PC-3 (cell line): ENCODE measurements around the gene RIPOR3. TPM values are rescaled to one million over a fixed set of nuclear protein-coding genes. Genes with fewer than 3 reads are reported as not detected.

Experiments
- ATAC-seq: fragments of 200-7000 bp; cut with Tn5 transposase; 2 replicates; pipeline ENCODE4 v1.9.1; 2020; ENCODE audit warnings: mild to moderate bottlenecking, moderate library complexity
- BruUV-seq: library from RNA; stranded (reverse); fragments of 400-500 nt; replicated peaks from 2 replicates; lab custom pipeline; 2021; lab: Mats Ljungman, UMichigan
- CTCF ChIA-PET: fragments of 300-600 bp; sonication (Branson Sonifier 250); formaldehyde crosslinking; loops from one replicate; lab custom pipeline; 2022; ENCODE audit warnings: antibody characterized with exemption; lab: Charles Lee
- POLR2A ChIA-PET: fragments of 300-600 bp; sonication (Branson Sonifier 250); formaldehyde crosslinking; loops from one replicate; lab custom pipeline; 2022; ENCODE audit warnings: antibody characterized with exemption; ENCODE audit not compliant: unreplicated experiment; lab: Charles Lee
- DNase-seq: peaks from one replicate; pipeline ENCODE4 v3.0.0-alpha.2; 2015
- H2AFZ ChIP-seq: fragments of 300-600 bp; sonication (generic); 2 replicates; pipeline ENCODE4 v1.6.0; 2016; ENCODE audit warnings: antibody characterized with exemption, low read length
- H3F3A ChIP-seq: fragments of 300-600 bp; sonication (generic); one replicate; pipeline ENCODE4 v1.6.0; 2017; ENCODE audit warnings: antibody characterized with exemption, low read length, control low read depth, mild to moderate bottlenecking; ENCODE audit not compliant: unreplicated experiment
- H3K27ac ChIP-seq: fragments of 300-600 bp; sonication (generic); 2 replicates; pipeline ENCODE4 v1.5.1; 2016; ENCODE audit warnings: mild to moderate bottlenecking, low read length
- H3K27me3 ChIP-seq: fragments of 300-600 bp; sonication (generic); 2 replicates; pipeline ENCODE4 v1.6.1; 2016; ENCODE audit warnings: low read length, mixed read lengths
- H3K36me3 ChIP-seq: fragments of 300-600 bp; sonication (generic); 2 replicates; pipeline ENCODE4 v1.6.1; 2016; ENCODE audit warnings: low read depth, mixed run types, low read length, mixed read lengths
- H3K4me1 ChIP-seq: fragments of 300-600 bp; sonication (generic); 2 replicates; pipeline ENCODE4 v1.5.1; 2016; ENCODE audit warnings: low read length; ENCODE audit not compliant: insufficient read depth
- H3K4me2 ChIP-seq: fragments of 300-600 bp; sonication (generic); 2 replicates; pipeline ENCODE4 v1.6.0; 2016; ENCODE audit warnings: low read length
- H3K4me3 ChIP-seq: fragments of 300-600 bp; sonication (generic); 2 replicates; pipeline ENCODE4 v1.5.1; 2016; ENCODE audit warnings: mild to moderate bottlenecking, low read length, mixed read lengths
- H3K79me2 ChIP-seq: fragments of 300-600 bp; sonication (generic); 2 replicates; pipeline ENCODE4 v1.6.1; 2017; ENCODE audit warnings: low read length, mixed read lengths
- H3K9ac ChIP-seq: fragments of 300-600 bp; sonication (generic); 2 replicates; pipeline ENCODE4 v1.6.0; 2016; ENCODE audit warnings: mild to moderate bottlenecking, low read length
- H3K9me2 ChIP-seq: fragments of 300-600 bp; sonication (generic); replicated peaks from 2 replicates; pipeline ENCODE4 v1.6.1; 2016; ENCODE audit warnings: mixed run types, low read length, mixed read lengths
- H3K9me3 ChIP-seq: fragments of 300-600 bp; sonication (generic); 2 replicates; pipeline ENCODE4 v1.6.1; 2016; ENCODE audit warnings: low read length, mixed read lengths
- H4K20me1 ChIP-seq: fragments of 300-600 bp; sonication (generic); 2 replicates; pipeline ENCODE4 v1.6.1; 2016; ENCODE audit warnings: low read length, mixed read lengths
- EZH2 ChIP-seq: fragments of 300-600 bp; sonication (generic); IDR thresholded peaks from one replicate; pipeline ENCODE4 v1.6.1; 2017; ENCODE audit warnings: antibody characterized with exemption, mild to moderate bottlenecking, low read length; ENCODE audit not compliant: unreplicated experiment
- EZH2phosphoT487 ChIP-seq: fragments of 300-600 bp; sonication (generic); IDR thresholded peaks from 2 replicates; pipeline ENCODE4 v1.6.1; 2018; ENCODE audit warnings: mild to moderate bottlenecking, antibody characterized with exemption, low read length, borderline replicate concordance
- intact Hi-C: fragments of 100-400 bp; cut with micrococcal nuclease; formaldehyde crosslinking; loops from 2 replicates; pipeline ENCODE4 v1.9.0; 2023
- total RNA-seq: library from RNA; depleted of rRNA; stranded (reverse); fragments of >200 nt; gene quantifications from 2 replicates; pipeline ENCODE4 v1.2.3, GENCODE V29; 2014
- TF ChIP-seq, protein P1 (sequence below): fragments of 300-600 bp; sonication (generic); conservative IDR thresholded peaks from 2 replicates; pipeline ENCODE4 v1.5.1; 2017; ENCODE audit warnings: antibody characterized with exemption, low read depth, mild to moderate bottlenecking, low read length

Gene RIPOR3
- total RNA-seq, 1 experiment from 2014 or later: 0.04 TPM

DNA sequence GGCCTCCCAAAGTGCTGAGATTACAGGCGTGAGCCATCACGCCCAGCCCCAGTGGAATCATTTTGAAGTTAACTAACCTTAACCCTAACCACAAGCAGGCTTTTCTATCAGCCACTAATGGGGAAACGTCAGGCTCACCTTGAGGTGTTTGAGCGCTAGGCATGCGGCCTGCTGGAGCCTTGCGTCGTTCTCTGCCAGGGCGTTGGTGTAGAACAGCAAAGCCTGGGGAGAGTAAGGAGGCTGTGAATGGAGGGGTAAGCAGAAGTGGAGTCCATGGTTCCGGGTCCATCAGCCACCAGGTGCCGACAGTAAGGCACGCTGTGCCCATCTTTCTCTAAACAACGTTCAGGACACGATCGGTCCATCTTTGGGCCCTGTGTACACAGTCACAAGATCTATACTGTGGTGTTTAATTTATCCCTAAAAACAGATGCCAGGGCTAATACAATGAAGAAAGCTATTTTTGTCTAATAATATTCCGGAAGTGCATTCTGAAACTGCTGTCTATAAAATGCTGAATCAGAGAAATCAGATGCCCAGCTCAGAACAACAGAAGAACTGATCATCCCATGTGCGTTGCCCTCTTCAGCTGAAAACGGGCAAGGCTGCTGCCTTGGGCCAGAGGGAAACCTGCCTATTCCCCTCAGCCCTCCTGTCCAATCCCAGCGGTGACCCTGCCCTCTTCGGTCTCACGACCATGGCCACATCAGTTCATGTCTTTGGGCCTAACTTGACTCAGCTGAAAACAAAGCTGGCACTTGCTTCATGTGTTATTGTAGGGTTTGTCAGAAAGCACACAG lies 101.6 kb downstream of the RIPOR3 start:
- H3K9me2 ChIP-seq: no peaks in the 10 kb centered on the region
- ChIA-PET POLR2A (no interaction called here), CTCF (no interaction called here)
- no peak for DNase-seq
- H3K79me2 ChIP-seq: no peaks in the 10 kb centered on the region
- H3K36me3 ChIP-seq: no peaks in the 10 kb centered on the region
- no peaks in the 10 kb centered on the region for H3F3A ChIP-seq
- no TSS peak for BruUV-seq
- ATAC-seq: no peak
- H3K4me2 ChIP-seq: no peak overlapping the region
- no peak overlapping the region for H3K4me3 ChIP-seq
- H4K20me1 ChIP-seq: no peaks in the 10 kb centered on the region
- H2AFZ ChIP-seq: no peak overlapping the region
- no peaks in the 10 kb centered on the region for H3K27me3 ChIP-seq
- intact Hi-C loops: no loop called here
- TF ChIP-seq EZH2phosphoT487 (no peak), EZH2 (no peak)
- TF ChIP-seq, protein P1, sequence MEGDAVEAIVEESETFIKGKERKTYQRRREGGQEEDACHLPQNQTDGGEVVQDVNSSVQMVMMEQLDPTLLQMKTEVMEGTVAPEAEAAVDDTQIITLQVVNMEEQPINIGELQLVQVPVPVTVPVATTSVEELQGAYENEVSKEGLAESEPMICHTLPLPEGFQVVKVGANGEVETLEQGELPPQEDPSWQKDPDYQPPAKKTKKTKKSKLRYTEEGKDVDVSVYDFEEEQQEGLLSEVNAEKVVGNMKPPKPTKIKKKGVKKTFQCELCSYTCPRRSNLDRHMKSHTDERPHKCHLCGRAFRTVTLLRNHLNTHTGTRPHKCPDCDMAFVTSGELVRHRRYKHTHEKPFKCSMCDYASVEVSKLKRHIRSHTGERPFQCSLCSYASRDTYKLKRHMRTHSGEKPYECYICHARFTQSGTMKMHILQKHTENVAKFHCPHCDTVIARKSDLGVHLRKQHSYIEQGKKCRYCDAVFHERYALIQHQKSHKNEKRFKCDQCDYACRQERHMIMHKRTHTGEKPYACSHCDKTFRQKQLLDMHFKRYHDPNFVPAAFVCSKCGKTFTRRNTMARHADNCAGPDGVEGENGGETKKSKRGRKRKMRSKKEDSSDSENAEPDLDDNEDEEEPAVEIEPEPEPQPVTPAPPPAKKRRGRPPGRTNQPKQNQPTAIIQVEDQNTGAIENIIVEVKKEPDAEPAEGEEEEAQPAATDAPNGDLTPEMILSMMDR: no peak
- H3K27ac ChIP-seq: no peak overlapping the region
- no peak overlapping the region for H3K9ac ChIP-seq
- H3K4me1 ChIP-seq: no peaks in the 10 kb centered on the region
- H3K9me3 ChIP-seq: no peaks in the 10 kb centered on the region

DNA sequence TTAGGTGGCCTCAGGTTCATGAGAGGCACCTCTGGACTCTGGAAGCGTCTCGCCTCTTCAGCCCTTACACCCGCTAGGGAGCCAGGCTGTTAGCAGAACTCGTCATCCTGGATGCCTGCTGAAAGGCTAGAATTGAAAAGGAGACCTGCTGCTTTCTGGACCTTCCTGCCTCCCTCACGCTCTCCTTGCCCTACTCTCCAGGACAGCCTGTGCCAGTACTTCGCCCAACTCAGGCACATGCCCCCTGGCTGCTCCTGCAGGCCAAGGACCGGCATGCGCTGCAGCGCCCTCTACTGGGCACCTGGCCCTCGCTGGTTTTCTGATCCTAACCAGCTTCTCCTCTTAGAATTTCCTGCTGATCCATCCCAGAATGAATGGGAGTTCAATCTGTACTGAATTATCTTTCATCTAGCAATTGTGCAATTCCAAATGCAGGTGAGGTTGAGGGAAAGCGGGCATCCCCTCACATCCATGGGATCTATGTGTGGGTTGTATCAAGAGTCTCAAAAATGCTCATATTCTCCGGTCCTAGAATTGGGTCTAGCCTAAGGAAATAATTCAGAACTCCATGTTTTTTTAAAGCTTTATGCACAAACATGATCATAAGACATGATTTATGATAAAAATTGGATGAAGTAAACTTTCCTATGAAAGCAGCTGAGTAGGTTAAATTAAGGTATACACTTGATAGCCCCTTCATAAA lies 103.2 kb downstream of the RIPOR3 start:
- H3K4me2 ChIP-seq: no peak overlapping the region
- H2AFZ ChIP-seq: no peak overlapping the region
- H3K27me3 ChIP-seq: no peaks in the 10 kb centered on the region
- H3K36me3 ChIP-seq: peaks cover 10% of the 10 kb centered on the region
- no peaks in the 10 kb centered on the region for H3K4me1 ChIP-seq
- ChIA-PET CTCF (interaction anchor here (0.6 to 1.0 kb wide), 5 partner anchors 11 to 409 kb away, joined by 3 to 4 read pairs (median 3); no protein-coding TSS in a partner anchor), POLR2A (no interaction called here)
- H3K9me3 ChIP-seq: no peaks in the 10 kb centered on the region
- H3K27ac ChIP-seq: no peak overlapping the region
- no peaks in the 10 kb centered on the region for H3K9me2 ChIP-seq
- no peaks in the 10 kb centered on the region for H3K79me2 ChIP-seq
- H4K20me1 ChIP-seq: no peaks in the 10 kb centered on the region
- BruUV-seq: no TSS peak
- peak; percentile 86 for DNase-seq
- H3K4me3 ChIP-seq: no peak overlapping the region
- H3K9ac ChIP-seq: no peak overlapping the region
- peak; percentile 81 for ATAC-seq
- no peaks in the 10 kb centered on the region for H3F3A ChIP-seq
- TF ChIP-seq EZH2phosphoT487: no peak
- TF ChIP-seq, protein P1: peak; percentile 100
- intact Hi-C loops: no loop called here
